Measurements from ENCODE around the gene EYA2.

Gene EYA2

DNA sequence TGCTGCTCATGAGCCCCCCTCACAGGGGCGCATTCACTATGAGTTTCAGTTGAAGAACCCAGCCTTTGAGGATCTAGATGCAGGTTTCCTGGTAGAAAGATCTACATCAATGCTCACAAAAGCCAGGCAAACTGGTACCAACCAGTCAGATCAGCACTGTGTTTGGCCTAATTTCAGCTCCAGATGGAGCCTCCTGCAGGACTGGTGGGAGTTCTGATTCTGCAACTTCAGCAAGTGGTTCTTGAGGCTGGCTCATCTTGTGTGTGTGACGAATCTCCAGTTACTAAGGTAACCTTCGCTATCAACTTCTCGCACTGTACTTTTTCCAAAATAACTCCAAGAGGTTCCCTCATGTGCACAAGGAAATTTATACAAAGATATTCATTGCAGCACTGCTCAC, 343.1 kb downstream of the EYA2 start:
- no peak for DNase-seq
